Keratinocyte (primary cell): Measurements from ENCODE around the gene CCNDBP1.

Source experiments
- CTCF ChIP-seq, 3 experiments: IDR thresholded peaks in 1 of 3; conservative IDR thresholded peaks in 1 of 3; optimal IDR thresholded peaks in 1 of 3; 2 replicates in 2 of 3; 3 replicates in 1 of 3; pipeline versions ENCODE3 to v1.5.1; 2011; ENCODE audit warnings: low read length in 3 of 3, mild to moderate bottlenecking in 3 of 3, moderate library complexity in 2 of 3, control low read depth in 1 of 3, inconsistent platforms in 1 of 3; ENCODE audit not compliant: insufficient read depth in 2 of 3; ENCODE audit errors: extremely low read depth in 1 of 3
- EZH2 ChIP-seq: IDR thresholded peaks from one replicate; pipeline ENCODE4 v1.6.1; 2012; ENCODE audit warnings: inconsistent platforms, mild to moderate bottlenecking, low read length, moderate library complexity

DNA sequence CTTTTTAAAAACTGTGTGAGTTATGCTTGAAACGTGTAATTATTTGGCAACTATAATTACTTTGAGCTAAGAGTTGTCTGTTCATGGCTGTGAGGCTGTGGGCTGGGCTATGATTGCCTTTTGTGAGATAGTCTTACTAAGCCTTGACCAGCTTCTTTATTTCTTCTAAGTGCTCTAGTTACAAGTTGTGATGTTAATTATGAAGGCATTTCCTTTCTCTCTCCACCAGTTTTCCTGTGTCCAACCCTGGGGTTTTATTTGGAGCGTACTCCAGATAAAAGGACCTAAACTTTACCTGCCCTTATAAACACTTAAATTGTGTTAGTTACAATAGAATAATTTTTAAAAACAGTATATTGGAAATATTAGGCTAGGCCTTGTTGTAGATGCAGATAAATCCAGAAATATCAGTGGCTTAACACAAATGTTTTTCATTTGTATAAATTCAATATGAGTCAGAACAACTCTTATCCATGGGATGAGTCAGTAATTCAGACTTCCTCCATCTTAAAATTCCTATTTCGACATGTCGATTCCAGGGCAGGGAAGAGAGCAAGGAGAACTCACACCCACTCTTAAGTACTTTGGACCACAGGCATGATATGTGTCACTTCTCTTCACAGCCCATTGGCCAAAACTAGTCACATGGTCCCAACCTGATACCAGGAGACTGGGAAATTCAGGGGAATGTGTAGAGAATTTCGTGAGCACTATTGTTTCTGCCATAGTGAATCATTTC lies 34.8 kb upstream of the CCNDBP1 start:
- no peak for TF ChIP-seq CTCF (optimal IDR thresholded peaks at IDR 0.05 in 1 of 3, IDR thresholded peaks at IDR 0.05 in 1 of 3, conservative IDR thresholded peaks at IDR 0.05 in 1 of 3; ENCODE audit: extremely low read depth in 1 of 3, insufficient read depth in 2 of 3, low read length in 3 of 3)
- no peak for TF ChIP-seq EZH2
